Measurements from ENCODE around the gene KPTN.

Gene KPTN

DNA sequence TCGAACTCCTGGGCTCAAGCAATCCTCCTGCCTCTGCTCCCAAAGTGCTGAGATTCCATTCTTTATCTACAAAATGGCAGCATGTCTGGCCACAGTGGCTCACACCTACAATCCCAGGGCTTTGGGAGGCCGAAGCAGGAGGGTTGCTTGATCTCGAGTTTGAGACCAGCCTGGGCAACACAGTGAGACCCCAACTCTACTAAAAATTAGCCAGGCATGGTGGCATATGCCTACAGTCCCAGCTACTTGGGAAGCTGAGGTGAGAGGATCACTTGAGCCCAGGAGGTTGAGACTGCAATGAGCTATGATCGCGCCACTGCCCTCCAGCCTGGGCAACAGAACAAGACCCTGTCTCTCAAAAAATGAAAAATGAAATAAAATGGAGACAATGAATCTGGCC, 24.7 kb upstream of the KPTN start:
- DNase-seq, result no peak

DNA sequence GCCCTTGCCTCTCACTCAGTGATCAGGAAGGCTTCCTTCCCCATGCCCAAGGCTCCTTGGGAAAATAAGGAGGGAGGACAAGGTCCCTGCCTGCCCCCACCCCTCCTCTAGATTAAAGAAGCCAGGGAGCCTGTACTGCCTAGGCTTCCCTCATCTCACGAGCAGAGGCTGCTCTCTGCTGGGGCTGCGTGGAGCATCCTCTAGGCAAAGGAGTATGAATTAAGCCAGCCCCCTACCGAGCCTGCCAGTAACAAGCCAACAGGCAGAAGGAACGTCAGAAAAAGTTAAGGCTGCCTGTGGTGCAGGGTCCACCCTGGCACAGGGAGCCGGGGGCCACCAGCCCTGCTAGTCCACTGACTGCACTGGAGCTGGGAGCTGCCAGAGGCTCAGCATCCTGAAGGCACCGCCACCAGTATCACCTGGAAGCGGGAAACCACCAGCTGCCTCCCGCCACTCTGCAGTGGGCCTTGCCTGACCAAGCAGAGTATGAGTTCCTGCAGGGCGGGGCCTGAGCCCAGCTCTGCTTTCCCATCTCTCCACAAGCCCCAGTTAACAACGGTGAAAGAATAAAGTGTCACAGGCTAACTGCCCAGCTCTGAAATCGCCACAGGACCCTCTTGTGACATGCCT, 24.0 kb upstream of the KPTN start:
- no peak for DNase-seq

DNA sequence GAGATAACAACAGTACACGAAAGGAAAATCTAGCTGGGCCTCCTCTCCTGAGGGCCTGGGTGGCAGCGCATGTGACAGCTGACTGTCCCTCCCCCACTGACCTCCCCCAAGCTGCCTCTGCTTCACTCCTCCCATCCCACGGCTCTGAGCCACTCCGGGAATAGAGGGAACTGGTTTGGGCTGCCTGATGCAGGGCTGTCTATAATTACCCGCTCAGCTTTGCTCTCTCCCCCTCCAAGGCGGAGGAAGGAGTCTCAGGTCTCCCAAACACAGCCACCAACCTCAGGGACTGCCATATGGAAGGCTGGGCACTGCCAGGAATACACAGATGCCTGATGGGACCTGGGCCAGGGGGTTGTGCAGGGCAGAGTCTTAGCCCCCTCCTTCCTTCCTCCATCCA, 23.0 kb upstream of the KPTN start:
- no peak for DNase-seq

DNA sequence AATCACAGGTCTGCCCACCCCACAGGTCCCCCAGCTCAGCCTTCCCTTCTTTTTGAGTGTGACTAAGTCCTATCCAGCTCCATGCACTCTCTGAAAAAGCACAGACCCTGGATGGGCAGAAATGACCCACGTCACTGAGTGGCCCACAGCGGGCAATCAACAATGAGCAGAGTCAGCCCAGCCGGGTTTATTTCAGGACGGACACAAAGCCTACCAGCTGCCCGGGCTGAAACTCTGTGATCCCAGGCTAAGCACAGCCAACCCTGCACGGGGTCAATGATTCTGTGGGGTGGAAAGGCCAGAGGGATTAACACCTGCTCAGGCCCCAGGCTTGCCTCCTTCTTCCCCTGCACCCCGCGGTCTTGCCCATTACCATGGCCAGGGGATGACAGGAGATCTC, 22.4 kb upstream of the KPTN start:
- no peak for DNase-seq

DNA sequence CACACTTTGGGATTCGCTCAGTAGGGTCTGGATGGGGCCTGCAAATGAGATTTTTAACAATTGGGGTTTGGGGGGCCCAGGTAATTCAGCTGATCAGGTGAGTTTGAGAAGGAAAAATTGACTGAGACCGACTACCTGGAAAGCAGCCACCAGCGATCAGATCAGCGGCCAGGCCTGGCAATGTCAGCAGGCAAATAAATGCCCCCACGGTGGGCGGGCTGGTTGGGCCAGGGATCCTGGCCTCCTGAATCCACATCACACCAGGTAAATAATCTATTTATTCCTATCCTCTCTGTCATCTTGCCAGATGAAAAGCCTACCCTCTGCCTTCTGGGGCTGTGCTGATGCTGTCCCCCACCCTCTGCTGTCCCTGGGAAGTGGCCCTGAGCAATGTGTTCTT, 21.5 kb upstream of the KPTN start:
- no peak for DNase-seq

DNA sequence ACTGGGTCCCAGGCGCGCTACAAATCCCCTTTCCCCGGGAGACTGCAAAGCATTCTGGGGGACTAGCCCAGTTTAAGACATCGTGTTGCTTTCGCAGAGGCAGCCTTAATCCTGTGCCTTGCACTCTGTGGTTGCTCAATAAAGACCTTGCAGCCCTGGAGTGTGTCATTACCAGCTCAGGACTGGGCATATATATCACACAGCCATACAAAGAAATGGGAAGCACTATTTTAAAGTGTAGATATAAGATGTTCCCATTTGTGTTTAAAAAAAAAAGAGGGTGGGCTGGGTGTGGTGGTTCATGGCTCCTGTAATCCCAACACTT, 19.8 kb upstream of the KPTN start:
- no peak for DNase-seq

DNA sequence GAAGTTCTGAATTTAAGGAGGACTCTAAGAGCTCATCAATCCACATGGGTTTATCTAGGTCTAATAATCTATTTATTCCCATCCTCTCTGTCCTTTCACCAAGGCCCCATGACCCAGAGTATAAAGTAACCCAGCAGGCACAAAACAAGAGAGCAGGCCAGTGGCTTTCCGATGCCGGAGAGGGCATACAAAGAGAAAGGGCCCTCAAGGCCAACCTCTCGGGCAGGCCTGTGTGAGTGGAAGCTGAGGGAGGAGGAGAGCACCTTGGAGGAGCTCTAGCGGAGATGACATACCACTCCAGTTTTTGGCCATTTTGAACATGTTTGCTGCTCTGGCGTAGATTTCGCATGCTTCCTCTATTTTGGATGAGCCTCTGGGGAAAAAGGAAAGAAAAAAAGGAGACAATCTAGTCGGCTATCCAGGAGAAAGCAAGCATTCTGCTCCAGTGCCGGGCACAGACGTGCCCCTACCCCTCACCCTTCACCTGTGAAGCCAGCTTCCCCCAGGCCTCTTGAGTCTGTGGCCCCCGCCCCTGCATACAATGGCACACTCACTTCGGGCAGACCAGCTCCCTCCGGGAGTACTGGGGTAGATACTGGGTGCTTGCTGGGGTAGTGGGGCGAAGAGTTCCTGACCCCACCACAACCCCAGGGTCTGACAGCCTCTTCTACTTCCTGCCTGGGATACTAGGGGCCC, 19.3 kb upstream of the KPTN start:
- no peak for DNase-seq

DNA sequence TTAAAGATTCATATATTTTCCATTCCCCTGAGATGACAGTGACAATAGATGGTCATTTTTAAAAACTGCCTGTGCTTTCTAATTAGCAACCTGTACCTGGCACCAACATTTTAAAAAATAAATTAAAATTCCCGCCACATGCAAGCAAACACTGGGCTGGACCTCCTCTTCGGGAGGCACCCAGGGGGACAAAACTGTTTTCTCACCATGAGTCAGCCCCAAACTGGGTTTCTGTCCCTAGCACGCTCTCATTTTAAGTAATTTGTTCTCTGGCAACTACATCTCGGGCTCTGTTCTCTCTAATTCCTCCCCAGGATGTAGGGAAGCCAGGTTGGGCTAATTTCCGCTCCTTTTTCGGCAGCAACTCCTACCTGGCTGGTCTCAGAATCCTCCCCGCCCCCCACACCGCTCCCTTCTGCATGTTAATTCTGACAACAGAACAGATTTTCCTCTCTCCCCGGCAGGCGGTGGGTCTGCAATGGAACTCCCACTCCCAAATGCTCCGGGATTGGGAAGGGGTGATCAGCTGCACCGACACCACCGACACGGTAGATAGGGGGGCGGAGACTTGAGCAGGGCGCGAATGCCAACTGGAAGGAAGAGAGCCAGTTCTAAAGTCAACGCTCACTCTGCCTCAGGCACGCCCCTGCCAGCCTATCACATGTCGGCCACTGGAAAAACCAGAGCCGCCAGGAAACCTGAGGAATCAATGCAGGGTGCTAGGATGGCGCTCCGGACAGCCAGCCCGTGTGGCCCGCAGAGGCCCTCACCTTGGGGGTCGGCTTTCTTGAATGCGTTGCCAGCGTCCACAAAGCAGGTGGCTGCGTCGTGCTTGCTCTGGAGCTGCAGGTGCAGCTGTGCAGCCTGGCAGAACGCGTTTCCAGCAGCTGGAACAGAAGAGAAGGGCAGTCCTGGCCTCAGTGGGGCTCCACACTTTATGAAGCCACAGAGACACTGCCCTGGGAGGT, 16.1 kb upstream of the KPTN start:
- no peak for DNase-seq

DNA sequence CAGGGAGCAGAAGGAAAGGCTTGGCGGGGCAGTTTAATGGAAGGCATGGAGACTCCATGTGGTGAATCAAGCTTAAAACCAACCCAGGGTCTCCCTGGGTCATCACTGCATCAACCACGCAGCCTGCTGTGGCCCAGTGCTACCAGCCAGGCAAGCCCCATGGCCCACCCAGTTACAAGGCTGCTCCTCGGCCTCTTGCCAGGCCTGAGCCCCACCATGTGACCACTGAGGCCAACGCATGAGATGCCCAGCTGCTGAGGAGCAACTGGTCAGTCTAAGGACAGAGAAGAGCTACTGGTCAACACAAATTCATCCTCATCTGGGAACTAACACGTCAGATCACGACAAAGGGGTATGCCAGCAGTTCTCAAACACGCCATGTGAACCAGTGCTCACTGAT, 15.4 kb upstream of the KPTN start:
- DNase-seq, result no peak

DNA sequence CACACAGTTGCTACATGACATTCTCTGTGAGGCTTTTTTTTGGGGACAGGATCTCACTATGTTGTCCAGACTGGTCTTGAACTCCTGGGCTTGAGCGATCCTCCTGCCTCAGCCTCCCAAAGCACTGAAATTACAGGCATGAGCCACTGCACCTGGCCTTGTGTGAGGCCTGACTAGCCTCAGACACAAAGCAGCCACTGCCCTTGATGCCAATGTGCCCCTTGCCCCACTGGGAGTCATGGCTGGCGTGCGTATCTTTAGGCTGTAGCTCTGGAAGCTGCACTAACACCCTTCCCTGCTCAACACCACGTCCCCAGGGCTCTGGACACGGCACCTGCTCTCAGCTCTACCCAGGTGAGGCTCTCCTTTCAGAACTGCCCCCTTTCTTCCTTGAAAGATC, 14.5 kb upstream of the KPTN start:
- no peak for DNase-seq

DNA sequence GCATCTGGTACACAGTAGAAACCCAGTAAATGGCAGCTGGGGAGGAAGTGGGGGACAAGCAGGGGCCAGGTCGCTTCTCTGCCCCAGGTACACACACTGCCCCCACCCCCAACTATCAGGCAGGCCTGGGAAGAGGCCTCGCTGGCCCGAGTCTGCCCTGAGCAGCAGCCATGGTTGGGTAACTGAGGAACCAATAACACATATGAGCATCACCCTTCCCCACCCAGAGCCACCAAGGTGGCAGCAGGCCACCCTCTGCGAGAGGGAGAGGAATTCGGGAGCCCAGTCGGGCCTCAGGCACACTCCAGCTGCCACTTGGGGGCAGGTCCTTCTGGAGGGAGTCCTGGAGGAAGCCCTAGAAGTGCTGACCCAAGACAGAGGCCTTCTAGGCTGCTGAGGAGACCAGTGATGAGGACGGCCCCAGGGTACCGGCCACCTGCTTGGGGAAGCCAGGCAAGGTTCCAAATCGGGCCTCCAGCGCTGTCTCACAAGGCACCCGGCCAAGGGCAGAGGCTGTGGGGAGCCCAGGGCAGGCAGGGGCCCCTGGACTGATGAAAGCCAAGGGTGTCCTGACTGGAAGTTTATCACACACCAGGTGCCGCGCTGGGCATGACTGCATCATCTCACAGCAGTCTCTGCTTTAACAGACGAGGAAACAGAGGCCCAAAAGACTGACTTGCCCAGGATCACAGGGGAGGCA, 14.0 kb upstream of the KPTN start:
- DNase-seq, result no peak

DNA sequence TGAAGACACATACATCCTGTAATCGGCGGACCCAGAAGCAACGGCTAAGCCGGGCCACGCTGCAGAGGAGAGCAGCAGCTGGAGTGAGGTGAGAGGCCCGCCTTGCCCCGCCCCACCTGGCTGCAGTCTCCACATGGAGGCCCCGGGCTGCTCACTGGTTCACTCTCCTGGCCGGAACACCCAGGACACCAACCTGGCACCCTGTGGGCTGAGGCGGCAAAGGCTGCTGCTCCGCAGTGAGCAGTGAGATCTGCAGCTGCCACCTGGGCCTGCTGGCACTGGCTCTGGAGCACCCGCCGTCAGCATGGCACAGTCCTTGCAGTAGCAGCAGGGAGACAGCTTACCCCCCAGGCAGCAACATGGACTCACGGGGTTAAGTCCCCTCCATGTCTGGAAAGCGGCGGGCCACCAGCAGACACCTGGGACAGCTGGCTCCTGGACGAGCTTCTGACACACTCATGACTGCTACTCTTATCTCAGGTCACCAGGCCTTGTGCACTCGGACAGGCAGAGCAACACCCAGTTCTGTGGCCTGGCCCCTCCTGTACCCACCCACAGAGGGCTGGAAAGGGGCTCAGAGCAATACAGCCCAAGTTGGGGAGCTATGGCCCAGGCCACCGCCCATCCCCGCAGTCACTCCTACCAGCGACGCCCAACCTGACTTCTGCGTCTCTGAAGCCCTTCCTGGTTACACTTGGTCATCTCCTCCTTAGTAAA, 13.2 kb upstream of the KPTN start:
- no peak for DNase-seq

DNA sequence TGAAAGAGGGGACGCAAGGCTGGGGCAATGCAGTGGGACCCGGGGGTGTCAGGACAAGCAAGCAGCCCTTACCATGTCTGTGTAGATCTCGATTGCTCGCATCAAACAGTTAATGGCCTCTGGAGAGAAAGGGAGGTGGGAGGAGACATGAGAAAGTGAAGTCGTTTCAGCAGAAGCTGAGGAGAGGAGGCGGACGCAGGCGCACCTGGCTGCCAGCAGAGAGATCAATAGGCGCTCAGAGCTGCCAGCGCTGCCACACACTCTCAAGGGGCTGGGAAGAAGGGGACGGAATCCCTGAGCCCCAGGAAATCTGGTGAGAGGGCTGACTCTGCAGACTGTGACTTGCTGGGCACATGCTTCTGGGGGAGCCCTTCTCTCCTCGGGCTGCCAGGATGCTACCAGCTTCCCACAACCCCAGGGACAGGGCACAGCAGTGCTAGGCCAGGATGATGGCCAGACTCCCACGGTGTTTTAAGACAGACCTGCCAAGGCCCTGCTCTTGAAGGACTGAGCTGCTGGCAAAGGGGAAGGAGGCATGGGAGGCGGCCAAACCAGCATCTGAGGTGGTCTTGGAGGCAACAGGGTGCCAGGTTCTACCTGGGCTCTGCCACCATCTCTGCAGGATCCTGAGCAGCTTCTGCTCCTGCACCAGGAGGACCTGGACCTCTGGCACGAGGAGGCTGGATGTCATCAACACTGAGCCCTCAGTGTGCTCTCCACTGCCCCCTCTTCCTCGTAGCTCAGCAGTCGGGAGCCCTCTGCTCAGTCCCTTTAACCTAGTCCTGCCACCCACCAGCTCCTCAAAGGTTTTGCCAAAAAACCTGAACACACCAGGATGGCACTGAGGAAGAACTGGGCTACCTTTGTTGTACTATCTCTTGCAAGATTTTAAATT, 11.7 kb upstream of the KPTN start:
- DNase-seq, result no peak

DNA sequence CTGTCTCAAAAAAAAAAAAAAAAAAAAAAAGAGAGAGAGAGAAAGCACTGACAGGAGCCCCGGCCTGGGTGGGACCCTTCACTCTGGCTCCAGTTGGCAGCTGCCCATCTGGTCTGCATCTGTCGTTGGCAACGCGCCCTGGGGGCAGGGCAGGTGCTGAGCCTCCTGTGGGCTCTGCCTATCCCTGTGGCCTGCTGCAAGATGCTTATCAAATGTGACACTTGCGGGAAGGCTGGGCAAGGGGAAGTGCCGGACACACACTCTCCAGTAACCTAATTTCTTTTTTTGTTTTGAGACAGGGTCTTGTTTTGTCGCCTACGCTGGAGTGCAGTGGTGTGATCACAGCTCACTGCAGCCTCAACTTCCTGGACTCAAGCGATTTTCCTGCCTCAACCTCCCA, 10.7 kb upstream of the KPTN start:
- no peak for DNase-seq

DNA sequence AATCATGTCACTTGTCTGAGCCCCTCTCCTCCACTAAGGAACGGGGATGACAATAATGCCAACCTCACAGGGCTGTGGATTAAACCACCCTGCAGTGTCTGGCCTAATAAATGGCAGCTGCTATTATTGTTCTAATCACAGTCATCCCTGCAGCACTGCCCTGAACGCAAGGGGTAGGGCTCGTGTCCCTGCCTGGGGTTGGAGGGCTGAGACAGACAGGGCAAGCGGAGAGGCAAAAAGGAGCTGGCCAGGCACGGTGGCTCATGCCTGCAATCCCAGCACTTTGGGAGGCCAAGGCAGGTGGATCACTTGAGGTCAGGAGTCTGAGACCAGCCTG, 10.2 kb upstream of the KPTN start:
- DNase-seq, result no peak

DNA sequence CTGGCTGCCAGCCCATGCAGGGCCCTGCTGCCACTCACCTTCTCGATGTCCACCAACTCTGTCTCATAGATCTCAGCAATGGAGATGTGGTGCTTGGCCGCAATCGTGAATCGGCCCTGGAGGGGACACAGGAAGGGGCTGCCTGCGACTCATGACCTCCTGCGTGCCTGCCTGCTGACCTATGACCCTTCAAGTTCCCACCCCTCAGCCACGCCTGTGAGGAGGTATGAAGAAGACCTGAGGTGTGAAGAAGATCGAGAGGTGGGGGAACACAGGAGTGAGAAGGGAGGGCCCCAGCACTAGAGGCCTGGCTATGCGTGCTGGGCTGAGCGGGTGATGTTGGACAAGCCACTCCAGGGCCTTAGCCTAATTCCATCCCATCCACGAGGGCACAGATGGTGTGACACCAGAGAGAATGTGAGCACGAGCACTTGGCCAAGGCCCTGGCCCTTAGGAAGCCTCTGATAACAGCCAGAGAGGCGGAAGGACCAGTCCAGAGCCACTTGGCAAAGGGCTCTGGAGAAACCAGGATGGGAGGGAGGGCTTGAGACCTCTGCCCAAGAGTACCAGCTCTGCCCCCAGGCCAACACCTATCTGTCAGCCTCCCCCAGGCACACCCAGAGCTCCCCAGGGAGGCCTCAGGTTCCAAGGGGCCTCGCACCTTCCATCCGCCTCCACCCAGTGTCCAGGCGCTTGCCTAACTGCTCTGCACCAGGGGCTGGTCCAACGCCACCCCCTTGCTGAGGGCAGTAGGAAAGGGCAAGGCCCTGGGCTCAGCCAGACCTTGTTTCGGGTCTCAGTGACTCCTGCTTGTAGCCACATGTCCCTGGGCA, 9.6 kb upstream of the KPTN start:
- DNase-seq, result no peak

DNA sequence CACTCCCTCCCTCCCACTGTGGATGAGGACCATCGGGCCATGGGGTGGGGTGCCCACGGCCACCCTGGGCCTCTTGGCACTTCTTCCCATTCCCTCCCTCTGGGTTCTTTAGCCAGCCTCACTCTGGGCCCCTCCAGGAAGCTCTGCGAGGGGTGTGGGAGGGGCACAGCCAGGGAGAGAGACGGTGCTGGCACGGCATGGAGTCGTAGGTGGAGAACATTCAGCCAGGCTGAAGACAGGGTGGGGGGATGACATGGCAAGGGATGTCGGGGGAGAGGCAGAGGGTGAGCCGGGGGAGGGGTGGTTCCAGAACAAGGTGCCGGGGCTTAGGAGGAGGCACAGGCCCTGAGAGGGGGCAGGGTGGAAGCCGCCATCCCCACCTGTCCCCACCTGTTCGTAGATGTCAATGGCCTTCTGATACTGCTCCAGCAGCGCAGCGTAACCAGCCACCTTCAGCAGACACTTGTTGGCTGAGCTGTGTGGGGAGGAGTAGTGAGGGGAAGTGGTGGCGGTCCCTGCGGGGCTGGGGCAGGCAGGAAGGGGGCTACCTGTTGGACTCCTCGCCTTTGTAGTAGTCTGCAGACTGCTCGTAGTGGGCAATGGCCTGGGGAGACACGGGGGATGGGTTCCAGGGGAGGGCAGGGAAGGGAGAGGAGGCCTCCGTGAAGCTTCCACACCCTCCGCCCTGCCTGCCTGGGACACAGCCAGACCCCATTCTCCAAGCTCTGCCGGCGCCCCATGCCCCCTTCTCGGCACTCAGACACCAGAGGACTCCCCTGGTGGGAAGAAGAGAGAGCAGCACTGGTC, 8.8 kb upstream of the KPTN start:
- no peak for DNase-seq

DNA sequence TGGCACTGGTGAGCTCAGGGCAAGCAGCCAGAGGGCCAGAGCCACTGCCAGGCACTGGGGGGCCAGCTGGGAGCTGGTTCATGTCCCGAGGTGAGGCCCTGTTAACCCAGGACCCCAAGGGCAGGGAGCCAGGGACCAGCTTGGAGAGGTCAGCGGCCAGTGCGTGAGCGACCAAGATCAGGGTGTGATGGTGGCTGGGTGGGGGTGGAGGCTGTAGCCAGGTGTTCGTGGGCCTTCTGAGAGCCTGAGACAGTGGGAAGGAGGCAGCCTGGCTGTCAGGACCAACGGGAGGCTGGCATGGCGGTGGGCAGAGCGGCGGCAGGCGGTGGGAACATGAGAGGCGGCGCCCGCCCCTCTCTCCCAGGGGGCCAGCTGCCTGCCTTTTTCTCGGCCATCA, 8.1 kb upstream of the KPTN start:
- no peak for DNase-seq

DNA sequence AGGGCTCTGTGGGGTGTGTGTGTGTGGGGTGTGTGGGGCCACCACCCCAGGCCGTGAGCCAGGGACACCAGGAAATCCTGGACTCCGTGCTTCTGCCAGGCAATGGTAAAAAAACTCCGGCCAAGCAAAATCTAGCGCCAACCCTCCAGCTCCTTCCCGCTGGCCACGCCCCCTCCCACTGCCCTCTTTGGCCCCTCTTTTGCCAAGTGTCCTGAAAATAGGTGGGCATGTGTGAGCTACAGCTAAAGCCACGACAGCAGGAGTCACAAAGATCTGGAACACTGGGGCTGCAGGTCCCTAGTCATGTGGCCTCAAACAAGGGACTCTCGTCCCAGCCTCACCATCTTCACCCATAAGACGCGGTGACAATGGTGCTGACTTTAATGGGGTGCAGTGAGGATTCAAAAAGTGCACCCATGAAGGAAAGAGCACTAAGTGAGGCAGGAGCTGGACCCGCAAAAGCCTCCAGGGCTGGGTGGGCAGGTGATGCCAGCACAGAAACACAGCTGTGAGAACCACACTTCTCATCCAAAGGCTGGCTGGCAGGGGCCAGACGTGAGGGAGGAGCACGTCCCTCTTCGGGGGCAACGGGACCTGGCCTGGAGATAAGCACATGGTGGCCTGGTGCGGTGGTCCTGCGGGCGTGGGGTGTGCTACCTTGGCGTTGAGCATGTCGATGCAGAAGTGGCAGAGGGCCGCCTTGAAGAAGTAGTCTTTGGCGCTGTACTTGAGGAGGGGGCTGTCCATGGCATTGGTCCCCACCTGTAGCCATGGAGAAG, 7.5 kb upstream of the KPTN start:
- no peak for DNase-seq
